ENCODE data around the gene TMEM129. TPM values are rescaled to one million over a fixed set of nuclear protein-coding genes. Genes with fewer than 3 reads are reported as not detected.
A peak's percentile ranks its signal among the peaks of the same experiment; 100 is the strongest.

Gene TMEM129
- polyA plus RNA-seq, 1 donor from 2014 or later = 42.1 TPM

GRCh38 chr4:1726146-1726934 is 5.2 kb upstream of the TMEM129 start:
- Histone ChIP-seq H3K79me2 (replicated peaks; ENCODE audit: insufficient read depth, low read length) (peaks cover 11% of the 10 kb centered on the region), H3K4me3 (ENCODE audit: low read length) (no peak overlapping the region), H3F3A (ENCODE audit: insufficient read depth, low read length, poor library complexity, severe bottlenecking) (no peaks in the 10 kb centered on the region), H3K4me2 (ENCODE audit: low read length) (no peak overlapping the region), H3K36me3 (ENCODE audit: insufficient read depth, low read length) (no peaks in the 10 kb centered on the region), H3K27me3 (ENCODE audit: insufficient read depth, low read depth, low read length) (no peaks in the 10 kb centered on the region), H3K27ac (ENCODE audit: low read length) (peak overlapping the region; percentile 34), H4K20me1 (ENCODE audit: insufficient read depth) (no peaks in the 10 kb centered on the region), H3K9me2 (ENCODE audit: insufficient read depth, low read length) (no peaks in the 10 kb centered on the region), H2AFZ (ENCODE audit: low read depth, low read length) (peak overlapping the region; percentile 53), H3K9ac (ENCODE audit: low read length) (peak overlapping the region; percentile 43), H3K9me3 (ENCODE audit: low read length) (no peaks in the 10 kb centered on the region)
- TF ChIP-seq EP300 (conservative IDR thresholded peaks at IDR 0.05; ENCODE audit: poor library complexity, severe bottlenecking) (peak; percentile 22), EZH2 (IDR thresholded peaks at IDR 0.05; ENCODE audit: borderline replicate concordance, insufficient read depth, low read length, poor library complexity, severe bottlenecking) (no peak), CTCF (IDR thresholded peaks at IDR 0.05; ENCODE audit: poor library complexity, severe bottlenecking) (peak; percentile 96), REST (IDR thresholded peaks at IDR 0.05; ENCODE audit: borderline replicate concordance) (peak; percentile 58), RAD21 (conservative IDR thresholded peaks at IDR 0.05) (peak; percentile 78), POLR2AphosphoS5 (IDR thresholded peaks at IDR 0.05) (peak; percentile 68), TAF1 (IDR thresholded peaks at IDR 0.05; ENCODE audit: low read depth) (peak; percentile 81), SMC3 (conservative IDR thresholded peaks at IDR 0.05; ENCODE audit: poor library complexity) (peak; percentile 81), MXI1 (conservative IDR thresholded peaks at IDR 0.05; ENCODE audit: poor library complexity, severe bottlenecking) (no peak)

GRCh38 chr4:1725521-1725920 is 4.4 kb upstream of the TMEM129 start:
- Histone ChIP-seq H3K9me3 (ENCODE audit: low read length) (no peaks in the 10 kb centered on the region), H3F3A (ENCODE audit: insufficient read depth, low read length, poor library complexity, severe bottlenecking) (no peaks in the 10 kb centered on the region), H3K79me2 (replicated peaks; ENCODE audit: insufficient read depth, low read length) (peaks cover 11% of the 10 kb centered on the region), H3K4me3 (ENCODE audit: low read length) (no peak overlapping the region), H3K27ac (ENCODE audit: low read length) (no peak overlapping the region), H3K9ac (ENCODE audit: low read length) (peak overlapping the region; percentile 43), H3K4me2 (ENCODE audit: low read length) (no peak overlapping the region), H4K20me1 (ENCODE audit: insufficient read depth) (no peaks in the 10 kb centered on the region), H3K9me2 (ENCODE audit: insufficient read depth, low read length) (no peaks in the 10 kb centered on the region), H3K27me3 (ENCODE audit: insufficient read depth, low read depth, low read length) (no peaks in the 10 kb centered on the region), H3K36me3 (ENCODE audit: insufficient read depth, low read length) (no peaks in the 10 kb centered on the region), H2AFZ (ENCODE audit: low read depth, low read length) (no peak overlapping the region)
- no peak for TF ChIP-seq MXI1 (conservative IDR thresholded peaks at IDR 0.05; ENCODE audit: poor library complexity, severe bottlenecking)
- TF ChIP-seq REST (IDR thresholded peaks at IDR 0.05; ENCODE audit: borderline replicate concordance) = no peak
- no peak for TF ChIP-seq TAF1 (IDR thresholded peaks at IDR 0.05; ENCODE audit: low read depth)
- no peak for TF ChIP-seq EZH2 (IDR thresholded peaks at IDR 0.05; ENCODE audit: borderline replicate concordance, insufficient read depth, low read length, poor library complexity, severe bottlenecking)
- TF ChIP-seq CTCF (IDR thresholded peaks at IDR 0.05; ENCODE audit: poor library complexity, severe bottlenecking) = no peak
- no peak for TF ChIP-seq SMC3 (conservative IDR thresholded peaks at IDR 0.05; ENCODE audit: poor library complexity)
